CD14-positive monocyte (primary cell): Measurements from ENCODE around the gene CEP128. TPM values are rescaled to one million over a fixed set of nuclear protein-coding genes. Genes with fewer than 3 reads are reported as not detected.

Source experiments
- DNase-seq, 3 donors: peaks; one replicate each; pipeline ENCODE4 v3.0.0-alpha.2; 2011 to 2022
- H2AFZ ChIP-seq: 2 replicates; pipeline ENCODE4 v1.6.0; 2012; ENCODE audit warnings: mild to moderate bottlenecking, low read depth, low read length, inconsistent platforms; ENCODE audit not compliant: insufficient read depth, poor library complexity, severe bottlenecking
- H3K27ac ChIP-seq, 2 donors: 1 replicate in 1 of 2; 2 replicates in 1 of 2; pipeline ENCODE4 v1.5.1; 2012 to 2013; ENCODE audit warnings: low read length in 2 of 2, control low read depth in 1 of 2, inconsistent platforms in 1 of 2, low read depth in 1 of 2, mild to moderate bottlenecking in 1 of 2
- H3K27me3 ChIP-seq, 2 donors: one replicate each; pipeline versions ENCODE4 v1.6.0 to v1.6.1; 2011 to 2013; ENCODE audit warnings: low read length in 2 of 2; ENCODE audit not compliant: control insufficient read depth in 2 of 2, insufficient read depth in 2 of 2
- H3K36me3 ChIP-seq, 2 donors: replicated peaks in 1 of 2; 1 replicate in 1 of 2; 2 replicates in 1 of 2; pipeline versions ENCODE4 v1.5.1 to v1.6.1; 2012 to 2013; ENCODE audit warnings: low read length in 2 of 2, control low read depth in 1 of 2, inconsistent platforms in 1 of 2, mild to moderate bottlenecking in 1 of 2; ENCODE audit not compliant: insufficient read depth in 2 of 2, control insufficient read depth in 1 of 2
- H3K4me1 ChIP-seq, 2 donors: 1 replicate in 1 of 2; 2 replicates in 1 of 2; pipeline versions ENCODE4 v1.5.1 to v1.6.1; 2012 to 2013; ENCODE audit warnings: low read length in 2 of 2, control low read depth in 1 of 2, inconsistent platforms in 1 of 2, mild to moderate bottlenecking in 1 of 2, moderate library complexity in 1 of 2; ENCODE audit not compliant: insufficient read depth in 2 of 2, control insufficient read depth in 1 of 2
- H3K4me2 ChIP-seq: replicated peaks from 2 replicates; pipeline ENCODE3; 2012; ENCODE audit warnings: low read length, moderate library complexity, mild to moderate bottlenecking; ENCODE audit not compliant: poor library complexity, severe bottlenecking; ENCODE audit errors: extremely low read depth
- H3K4me3 ChIP-seq, 3 experiments: fragments of 200-600 bp in 1 of 3; sonication (generic) in 1 of 3; replicated peaks in 1 of 3; 1 replicate in 2 of 3; 2 replicates in 1 of 3; pipeline ENCODE4 v1.5.1; 2011 to 2013; ENCODE audit warnings: low read length in 3 of 3, mild to moderate bottlenecking in 3 of 3, control low read depth in 2 of 3, low read depth in 2 of 3, inconsistent platforms in 1 of 3, moderate library complexity in 1 of 3
- H3K79me2 ChIP-seq: 2 replicates; pipeline ENCODE4 v1.6.0; 2012; ENCODE audit warnings: mild to moderate bottlenecking, control low read depth, inconsistent platforms, low read length, moderate library complexity; ENCODE audit not compliant: insufficient read depth
- H3K9ac ChIP-seq: 2 replicates; pipeline ENCODE4 v1.6.0; 2017; ENCODE audit warnings: low read length, mild to moderate bottlenecking; ENCODE audit not compliant: insufficient read depth, poor library complexity, severe bottlenecking
- H3K9me3 ChIP-seq, 2 donors: replicated peaks in 1 of 2; 1 replicate in 1 of 2; 2 replicates in 1 of 2; pipeline versions ENCODE4 v1.5.1 to v1.6.1; 2012 to 2013; ENCODE audit warnings: low read length in 2 of 2, control low read depth in 1 of 2; ENCODE audit not compliant: control insufficient read depth in 1 of 2, insufficient read depth in 1 of 2
- H4K20me1 ChIP-seq: 2 replicates; pipeline ENCODE4 v1.6.0; 2012; ENCODE audit warnings: mild to moderate bottlenecking, low read length, control low read depth, moderate library complexity; ENCODE audit not compliant: insufficient read depth
- H3K27ac Mint-ChIP-seq, 7 donors: one replicate each; pipeline ENCODE4 v1.8.0; 2020; ENCODE audit warnings: mild to moderate bottlenecking in 7 of 7, mixed read lengths in 7 of 7, moderate library complexity in 6 of 7, inconsistent platforms in 2 of 7
- H3K27me3 Mint-ChIP-seq, 3 donors: one replicate each; pipeline ENCODE4 v1.8.0; 2021 to 2022; ENCODE audit warnings: low read depth in 3 of 3, mild to moderate bottlenecking in 3 of 3, mixed read lengths in 3 of 3, moderate library complexity in 3 of 3, inconsistent platforms in 1 of 3
- H3K36me3 Mint-ChIP-seq, 2 donors: one replicate each; pipeline ENCODE4 v1.8.0; 2020; ENCODE audit warnings: mixed read lengths in 2 of 2, inconsistent platforms in 1 of 2, mild to moderate bottlenecking in 1 of 2
- H3K4me1 Mint-ChIP-seq: one replicate; pipeline ENCODE4 v1.8.0; 2020; ENCODE audit warnings: mild to moderate bottlenecking, mixed read lengths
- H3K4me3 Mint-ChIP-seq, 2 donors: one replicate each; pipeline ENCODE4 v1.8.0; 2020; ENCODE audit warnings: mild to moderate bottlenecking in 2 of 2, mixed read lengths in 2 of 2, moderate library complexity in 1 of 2
- H3K9me3 Mint-ChIP-seq, 7 donors: one replicate each; pipeline ENCODE4 v1.8.0; 2020 to 2022; ENCODE audit warnings: mixed read lengths in 7 of 7, mild to moderate bottlenecking in 6 of 7, moderate library complexity in 6 of 7, inconsistent platforms in 2 of 7
- CTCF ChIP-seq: fragments of 200-600 bp; IDR thresholded peaks from one replicate; pipeline ENCODE4 v1.8.0; 2022; ENCODE audit warnings: antibody characterized with exemption, mild to moderate bottlenecking
- WGBS: methylation state at CpG from one replicate; pipeline ENCODE4 v1.1.5; 2013; ENCODE audit warnings: missing lambda C conversion rate; ENCODE audit not compliant: insufficient coverage; 5-methylcytosine and 5-hydroxymethylcytosine counted together
- intact Hi-C, 2 donors: fragments of 100-400 bp; cut with micrococcal nuclease; formaldehyde crosslinking; loops; one replicate each; pipeline versions ENCODE4 v1.15.0 to v1.15.1; 2023
- polyA plus RNA-seq, 3 donors: library from polyadenylated mRNA; depleted of rRNA in 1 of 3; unstranded in 2 of 3; stranded (reverse) in 1 of 3; fragments of 300-500 nt in 2 of 3; fragments of >200 nt in 1 of 3; fragmentation: Illumina TruSeq in 2 of 3; gene quantifications; 1 replicate in 2 of 3; 2 replicates in 1 of 3; pipeline ENCODE4 v1.2.3, GENCODE V29; 2012 to 2021

CEP128 gene
- polyA plus RNA-seq, 3 donors, result 0.41 to 0.88 (median 0.62) TPM

GRCh38 chr14:80475074-80475473 lies 466.5 kb downstream of the CEP128 start:
- DNase-seq, result no peak
- no peaks in the 10 kb centered on the region for H3K4me1 Mint-ChIP-seq
- intact Hi-C loops, result no loop called here

GRCh38 chr14:80468331-80469122 lies 473.0 kb downstream of the CEP128 start:
- intact Hi-C loops, result no loop called here
- H3K36me3 Mint-ChIP-seq, result no peaks in the 10 kb centered on the region
- TF ChIP-seq CTCF, result no peak
- no peak overlapping the region for H2AFZ ChIP-seq
- no peak overlapping the region for H3K4me2 ChIP-seq
- H4K20me1 ChIP-seq, result no peaks in the 10 kb centered on the region
- H3K4me3 ChIP-seq, result no peak overlapping the region
- no peak overlapping the region for H3K4me3 Mint-ChIP-seq
- no peaks in the 10 kb centered on the region for H3K27me3 ChIP-seq
- no peak overlapping the region for H3K9ac ChIP-seq
- H3K27me3 Mint-ChIP-seq, result peaks cover 0 to 4% (median 3%) of the 10 kb centered on the region in 3 donors
- no peak overlapping the region for H3K27ac Mint-ChIP-seq
- peaks cover 10 to 23% of the 10 kb centered on the region in 2 donors for H3K9me3 ChIP-seq
- H3K4me1 Mint-ChIP-seq, result no peaks in the 10 kb centered on the region
- no peak overlapping the region for H3K27ac ChIP-seq
- WGBS, result 77% methylated on average over 4 of the region's 5 CpGs
- no peaks in the 10 kb centered on the region for H3K36me3 ChIP-seq
- no peaks in the 10 kb centered on the region for H3K79me2 ChIP-seq
- DNase-seq, result no peak
- no peaks in the 10 kb centered on the region for H3K4me1 ChIP-seq
- H3K9me3 Mint-ChIP-seq, result peaks cover 14 to 34% (median 17%) of the 10 kb centered on the region in 7 donors

More at GRCh38 chr14:80475074-80475473, 466.5 kb downstream of the CEP128 start:
- Histone ChIP-seq H3K79me2 (no peaks in the 10 kb centered on the region), H3K4me3 (no peak overlapping the region), H3K27me3 (no peaks in the 10 kb centered on the region), H3K9ac (no peak overlapping the region), H3K9me3 (peaks cover 17 to 22% of the 10 kb centered on the region in 2 donors), H3K4me1 (no peaks in the 10 kb centered on the region), H4K20me1 (no peaks in the 10 kb centered on the region), H3K4me2 (no peak overlapping the region), H3K27ac (no peak overlapping the region), H3K36me3 (no peaks in the 10 kb centered on the region), H2AFZ (no peak overlapping the region)
- Mint-ChIP-seq H3K27me3 (no peaks in the 10 kb centered on the region), H3K27ac (no peak overlapping the region), H3K9me3 (peaks cover 20 to 33% (median 24%) of the 10 kb centered on the region in 7 donors), H3K4me3 (no peak overlapping the region), H3K36me3 (peaks cover 2 to 6% of the 10 kb centered on the region in 2 donors)
- 100% methylated on average over 3 of the region's 4 CpGs for WGBS
- no peak for TF ChIP-seq CTCF
